Smooth muscle cell (in vitro differentiated cells): Measurements from ENCODE around the gene CIAO1. TPM values are rescaled to one million over a fixed set of nuclear protein-coding genes. Genes with fewer than 3 reads are reported as not detected.

ENCODE experiments used
- DNase-seq: peaks from one replicate; lab custom pipeline; 2025; ENCODE audit not compliant: unreplicated experiment; lab: John Stamatoyannopoulos, UW
- H2AFZ ChIP-seq: fragments of 200-600 bp; sonication (generic); 2 replicates; pipeline ENCODE4 v1.6.0; 2016; ENCODE audit warnings: antibody characterized with exemption, low read depth, mild to moderate bottlenecking
- H3F3A ChIP-seq: fragments of 200-600 bp; sonication (generic); 2 replicates; pipeline ENCODE4 v1.6.0; 2017; ENCODE audit warnings: antibody characterized with exemption, low read depth
- H3K27ac ChIP-seq: fragments of 200-600 bp; sonication (generic); 2 replicates; pipeline ENCODE4 v1.5.1; 2016; ENCODE audit warnings: low read depth, mild to moderate bottlenecking
- H3K27me3 ChIP-seq: fragments of 200-600 bp; sonication (generic); 2 replicates; pipeline ENCODE4 v1.6.1; 2016; ENCODE audit warnings: low read depth, mild to moderate bottlenecking
- H3K36me3 ChIP-seq: fragments of 200-600 bp; sonication (generic); 2 replicates; pipeline ENCODE4 v1.5.1; 2016; ENCODE audit warnings: low read depth
- H3K4me1 ChIP-seq: fragments of 200-600 bp; sonication (generic); 2 replicates; pipeline ENCODE4 v1.5.1; 2016; ENCODE audit warnings: low read depth
- H3K4me2 ChIP-seq: fragments of 200-600 bp; sonication (generic); 2 replicates; pipeline ENCODE4 v1.6.0; 2016; ENCODE audit warnings: mild to moderate bottlenecking
- H3K4me3 ChIP-seq: fragments of 200-600 bp; sonication (generic); 2 replicates; pipeline ENCODE4 v1.5.1; 2016; ENCODE audit warnings: mild to moderate bottlenecking
- H3K79me2 ChIP-seq: fragments of 200-600 bp; sonication (generic); 2 replicates; pipeline ENCODE4 v1.6.0; 2016; ENCODE audit warnings: low read depth, mild to moderate bottlenecking
- H3K9ac ChIP-seq: fragments of 200-600 bp; sonication (generic); 2 replicates; pipeline ENCODE4 v1.6.0; 2016; ENCODE audit warnings: low read depth
- H3K9me3 ChIP-seq: fragments of 200-600 bp; sonication (generic); replicated peaks from 2 replicates; pipeline ENCODE4 v1.5.1; 2016; ENCODE audit warnings: low read depth
- H4K20me1 ChIP-seq: fragments of 200-600 bp; sonication (generic); 2 replicates; pipeline ENCODE4 v1.6.0; 2016; ENCODE audit warnings: low read depth
- CTCF ChIP-seq: fragments of 200-600 bp; sonication (generic); IDR thresholded peaks from 2 replicates; pipeline ENCODE4 v1.5.1; 2017; ENCODE audit warnings: borderline replicate concordance, mild to moderate bottlenecking, antibody characterized with exemption; ENCODE audit not compliant: insufficient read depth, poor library complexity, severe bottlenecking
- WGBS: methylation state at CpG from one replicate; pipeline ENCODE4 v1.1.7; 2016; ENCODE audit warnings: low lambda C conversion rate; 5-methylcytosine and 5-hydroxymethylcytosine counted together
- polyA plus RNA-seq: library from polyadenylated mRNA; unstranded; fragments of >200 nt; fragmentation: Nextera tagmentation; extraction: Ambion mirVana; gene quantifications from 2 replicates; pipeline ENCODE4 v1.2.1, GENCODE V29; 2016
- total RNA-seq: library from RNA; depleted of rRNA; stranded (reverse); fragments of >200 nt; gene quantifications from 2 replicates; pipeline ENCODE4 v1.2.3, GENCODE V29; 2014

Gene CIAO1
- total and polyA plus RNA-seq, 2 experiments from 2014 or later = 48.6 to 56.2 TPM

- no peaks in the 10 kb centered on the region for H3K79me2 ChIP-seq
- 94% methylated on average over 3 of the region's 3 CpGs for WGBS
- no peak overlapping the region for H3K4me2 ChIP-seq
- H3K36me3 ChIP-seq = no peaks in the 10 kb centered on the region
- no peaks in the 10 kb centered on the region for H3K9me3 ChIP-seq
- no peak overlapping the region for H3K27ac ChIP-seq
- no peak overlapping the region for H2AFZ ChIP-seq
- H3K4me3 ChIP-seq = no peak overlapping the region
- no peak for DNase-seq
- no peaks in the 10 kb centered on the region for H3K4me1 ChIP-seq
- no peaks in the 10 kb centered on the region for H4K20me1 ChIP-seq
- no peak overlapping the region for H3K9ac ChIP-seq
- TF ChIP-seq CTCF = no peak
- no peaks in the 10 kb centered on the region for H3F3A ChIP-seq
- no peaks in the 10 kb centered on the region for H3K27me3 ChIP-seq
Observed at GRCh38 chr2:96225016-96225533, 41.0 kb upstream of the CIAO1 start.

- Histone ChIP-seq H3F3A (no peaks in the 10 kb centered on the region), H2AFZ (no peak overlapping the region), H3K36me3 (no peaks in the 10 kb centered on the region), H3K4me3 (no peak overlapping the region), H3K27ac (no peak overlapping the region), H3K27me3 (no peaks in the 10 kb centered on the region), H3K9ac (no peak overlapping the region), H3K79me2 (no peaks in the 10 kb centered on the region), H3K9me3 (no peaks in the 10 kb centered on the region), H3K4me1 (no peaks in the 10 kb centered on the region), H4K20me1 (peaks cover 8% of the 10 kb centered on the region), H3K4me2 (no peak overlapping the region)
- 94% methylated on average over 4 of the region's 4 CpGs for WGBS
- no peak for TF ChIP-seq CTCF
- no peak for DNase-seq
Observed at GRCh38 chr2:96231316-96231715, 34.7 kb upstream of the CIAO1 start.

GRCh38 chr2:96233436-96233835 is 32.6 kb upstream of the CIAO1 start:
- WGBS = 99% methylated on average over 6 of the region's 6 CpGs
- H3K9me3 ChIP-seq = no peaks in the 10 kb centered on the region

More at GRCh38 chr2:96233436-96233835, 32.6 kb upstream of the CIAO1 start:
- Histone ChIP-seq H3K9ac (no peak overlapping the region), H3F3A (no peaks in the 10 kb centered on the region), H3K4me3 (no peak overlapping the region), H3K4me2 (no peak overlapping the region), H3K27ac (no peak overlapping the region), H3K36me3 (no peaks in the 10 kb centered on the region), H3K4me1 (no peaks in the 10 kb centered on the region), H4K20me1 (peaks cover 8% of the 10 kb centered on the region), H2AFZ (no peak overlapping the region), H3K27me3 (no peaks in the 10 kb centered on the region), H3K79me2 (no peaks in the 10 kb centered on the region)
- no peak for TF ChIP-seq CTCF
- DNase-seq = no peak
